Measurements from ENCODE around the gene PPP2R5D. TPM values are rescaled to one million over a fixed set of nuclear protein-coding genes. Genes with fewer than 3 reads are reported as not detected.

PPP2R5D gene
- total RNA-seq, 4 donors from 2014 or later = 38.0 to 87.5 (median 52.9) TPM

DNA sequence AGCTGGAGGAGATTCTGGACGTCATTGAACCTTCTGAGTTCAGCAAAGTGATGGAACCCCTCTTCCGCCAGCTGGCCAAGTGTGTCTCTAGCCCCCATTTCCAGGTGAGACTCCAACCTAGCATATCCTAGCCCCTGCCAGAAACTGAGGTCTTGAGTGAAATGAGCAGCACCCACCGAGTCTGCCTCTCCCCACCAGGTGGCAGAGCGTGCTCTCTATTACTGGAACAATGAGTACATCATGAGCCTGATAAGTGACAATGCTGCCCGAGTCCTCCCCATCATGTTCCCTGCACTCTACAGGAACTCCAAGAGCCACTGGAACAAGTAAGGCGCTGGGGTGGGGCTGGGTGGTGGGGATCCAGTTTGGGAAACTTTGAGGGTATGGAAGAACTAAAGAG, 24.8 kb downstream of the PPP2R5D start:
- Histone ChIP-seq H3K9me3 (no peaks in the 10 kb centered on the region), H3K27ac (no peak overlapping the region), H3K4me3 (no peak overlapping the region), H3K36me3 (peaks cover 0 to 8% (median 3%) of the 10 kb centered on the region in 4 donors), H3K4me1 (peaks cover 8 to 17% (median 11%) of the 10 kb centered on the region in 4 donors), H3K27me3 (no peaks in the 10 kb centered on the region)
- 61% methylated on average over 6 of the region's 6 CpGs; no CpG with 5 or more reads in 1 of the 2 donors for WGBS, 2 donors (ENCODE audit: low coverage in 1 of 2)
- intact Hi-C loops (cut with DNase I; ENCODE audit: low total_unique reads) = no loop called here
- no peak for DNase-seq
- TF ChIP-seq EP300 (IDR thresholded peaks at IDR 0.05; ENCODE audit: low read depth) (no peak), CTCF (IDR thresholded peaks at IDR 0.05) (peak in 4 of 5 experiments; percentile 20 to 48 (median 31))
- in situ Hi-C loops (cut with MboI; ENCODE audit: low pct_ligation_motif_present in 1 of 4, low pct_unique_long_range_greater_than_20kb in 1 of 4, low sequenced_read_pairs in 3 of 4) = no loop called here

DNA sequence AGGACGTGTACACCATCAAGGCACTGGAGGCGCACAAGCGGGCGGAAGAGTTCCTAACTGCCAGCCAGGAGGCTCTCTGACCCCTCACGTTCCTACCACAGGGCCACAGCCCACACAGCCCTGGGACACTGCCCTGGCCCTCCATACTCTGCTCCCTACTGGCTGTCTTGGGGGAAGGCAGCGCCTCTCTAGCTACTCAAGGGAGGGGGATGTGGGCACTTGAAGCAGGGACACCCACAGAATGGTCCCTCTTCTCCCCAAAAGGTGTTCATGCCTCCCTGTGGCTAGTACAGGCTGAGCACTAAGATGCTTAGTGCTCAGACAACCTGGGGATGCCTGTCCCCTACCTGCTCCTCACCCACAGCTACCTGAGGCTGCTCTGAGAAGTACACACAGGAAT, 26.8 kb downstream of the PPP2R5D start:
- intact Hi-C loops (cut with DNase I; ENCODE audit: low total_unique reads) = no loop called here
- peaks cover 0 to 8% (median 3%) of the 10 kb centered on the region in 4 donors for H3K36me3 ChIP-seq

GRCh38 chr6:43012364-43012763, 28.0 kb downstream of the PPP2R5D start:
- 92% methylated on average over 6 of the region's 6 CpGs; no CpG with 5 or more reads in 1 of the 2 donors for WGBS, 2 donors (ENCODE audit: low coverage in 1 of 2)
- H3K36me3 ChIP-seq = peaks cover 0 to 7% (median 2%) of the 10 kb centered on the region in 4 donors

More for the DNA sequence above, 26.8 kb downstream of the PPP2R5D start:
- DNase-seq = no peak
- Histone ChIP-seq H3K9me3 (no peaks in the 10 kb centered on the region), H3K4me1 (peaks cover 19 to 35% (median 26%) of the 10 kb centered on the region in 4 donors), H3K27ac (no peak overlapping the region), H3K27me3 (no peaks in the 10 kb centered on the region), H3K4me3 (no peak overlapping the region)
- WGBS, 2 donors (ENCODE audit: low coverage in 1 of 2) = 81 to 91% methylated on average over 5 to 6 of the region's 6 CpGs
- TF ChIP-seq CTCF (IDR thresholded peaks at IDR 0.05) (no peak), POLR2A (IDR thresholded peaks at IDR 0.05) (no peak), POLR2AphosphoS5 (IDR thresholded peaks at IDR 0.05) (no peak), EP300 (IDR thresholded peaks at IDR 0.05; ENCODE audit: low read depth) (no peak)
- in situ Hi-C loops (cut with MboI; ENCODE audit: low pct_ligation_motif_present in 1 of 4, low pct_unique_long_range_greater_than_20kb in 1 of 4, low sequenced_read_pairs in 3 of 4) = no loop called here

More at GRCh38 chr6:43012364-43012763, 28.0 kb downstream of the PPP2R5D start:
- intact Hi-C loops (cut with DNase I; ENCODE audit: low total_unique reads) = no loop called here
- no peak for TF ChIP-seq POLR2A (IDR thresholded peaks at IDR 0.05)
- no peak for TF ChIP-seq CTCF (IDR thresholded peaks at IDR 0.05)
- TF ChIP-seq POLR2AphosphoS5 (IDR thresholded peaks at IDR 0.05) = no peak
- Histone ChIP-seq H3K27me3 (no peaks in the 10 kb centered on the region), H3K9me3 (no peaks in the 10 kb centered on the region), H3K4me3 (no peak overlapping the region), H3K4me1 (peaks cover 26 to 43% (median 34%) of the 10 kb centered on the region in 4 donors), H3K27ac (peak overlapping the region in 1 of 4 donors; percentile 84)
- in situ Hi-C loops (cut with MboI; ENCODE audit: low pct_ligation_motif_present in 1 of 4, low pct_unique_long_range_greater_than_20kb in 1 of 4, low sequenced_read_pairs in 3 of 4) = no loop called here
- no peak for DNase-seq
